ENCODE measurements around the gene C3orf20.

The C3orf20 gene

DNA sequence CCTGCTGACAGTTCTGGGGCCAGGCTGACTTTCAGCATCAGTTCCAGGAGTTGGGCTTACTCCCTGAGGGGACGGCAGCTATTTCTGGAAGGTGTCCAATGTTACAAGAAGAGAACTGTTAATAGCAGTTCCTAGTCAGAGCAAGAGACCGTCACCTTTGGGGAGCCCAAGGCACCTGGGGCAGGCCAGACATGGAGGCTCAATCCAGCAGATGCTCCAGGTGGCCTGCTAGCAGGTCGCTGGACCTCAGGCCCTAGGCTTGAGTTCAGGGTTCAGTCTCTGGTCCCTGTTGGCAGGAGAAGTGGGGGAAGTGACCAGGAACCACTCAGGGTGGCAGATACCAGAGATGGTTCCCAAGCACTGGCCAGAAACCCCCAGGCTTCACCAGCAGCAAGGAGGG lies 25.9 kb downstream of the C3orf20 start:
- no peak overlapping the region for H3K9ac ChIP-seq (ENCODE audit: low read depth, low read length)
- no peaks in the 10 kb centered on the region for H3K36me3 ChIP-seq (ENCODE audit: insufficient read depth, low read length)
- no peaks in the 10 kb centered on the region for H3K4me1 ChIP-seq (ENCODE audit: insufficient read depth, low read length)
- H3K9me3 ChIP-seq (ENCODE audit: control insufficient read depth, insufficient read depth, low read length), result no peaks in the 10 kb centered on the region

- no peak overlapping the region for H3K9ac ChIP-seq (ENCODE audit: low read depth, low read length)
- H3K9me3 ChIP-seq (ENCODE audit: control insufficient read depth, insufficient read depth, low read length), result no peaks in the 10 kb centered on the region
- no peaks in the 10 kb centered on the region for H3K4me1 ChIP-seq (ENCODE audit: insufficient read depth, low read length)
- no peaks in the 10 kb centered on the region for H3K36me3 ChIP-seq (ENCODE audit: insufficient read depth, low read length)
These were observed 26.7 kb downstream of the C3orf20 start for GRCh38 chr3:14701676-14702075.

- no peaks in the 10 kb centered on the region for H3K4me1 ChIP-seq (ENCODE audit: insufficient read depth, low read length)
- H3K9me3 ChIP-seq (ENCODE audit: control insufficient read depth, insufficient read depth, low read length), result no peaks in the 10 kb centered on the region
- H3K9ac ChIP-seq (ENCODE audit: low read depth, low read length), result no peak overlapping the region
- no peaks in the 10 kb centered on the region for H3K36me3 ChIP-seq (ENCODE audit: insufficient read depth, low read length)
These were observed 28.3 kb downstream of the C3orf20 start for GRCh38 chr3:14703128-14703750.

DNA sequence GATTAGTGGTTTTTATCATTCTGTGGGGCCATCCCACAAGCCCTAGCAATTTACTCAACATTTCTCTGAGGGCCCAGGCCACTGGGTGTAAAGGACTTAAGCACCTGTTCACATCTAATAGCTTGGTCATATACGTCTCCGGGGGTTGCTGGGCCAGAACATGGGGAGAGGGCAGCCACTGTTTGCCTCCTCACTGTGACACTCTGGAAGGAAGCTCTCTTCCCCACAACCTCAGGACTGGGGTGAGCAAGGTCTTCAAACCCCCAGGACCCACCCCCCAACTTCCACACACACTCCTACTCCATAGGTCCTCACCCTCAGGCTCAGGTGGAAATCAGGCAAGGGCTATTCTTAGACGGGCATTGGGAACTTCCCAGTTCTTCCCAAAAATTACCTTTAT lies 28.9 kb downstream of the C3orf20 start:
- Histone ChIP-seq H3K4me1 (ENCODE audit: insufficient read depth, low read length) (no peaks in the 10 kb centered on the region), H3K36me3 (ENCODE audit: insufficient read depth, low read length) (no peaks in the 10 kb centered on the region), H3K9me3 (ENCODE audit: control insufficient read depth, insufficient read depth, low read length) (no peaks in the 10 kb centered on the region), H3K9ac (ENCODE audit: low read depth, low read length) (no peak overlapping the region)

DNA sequence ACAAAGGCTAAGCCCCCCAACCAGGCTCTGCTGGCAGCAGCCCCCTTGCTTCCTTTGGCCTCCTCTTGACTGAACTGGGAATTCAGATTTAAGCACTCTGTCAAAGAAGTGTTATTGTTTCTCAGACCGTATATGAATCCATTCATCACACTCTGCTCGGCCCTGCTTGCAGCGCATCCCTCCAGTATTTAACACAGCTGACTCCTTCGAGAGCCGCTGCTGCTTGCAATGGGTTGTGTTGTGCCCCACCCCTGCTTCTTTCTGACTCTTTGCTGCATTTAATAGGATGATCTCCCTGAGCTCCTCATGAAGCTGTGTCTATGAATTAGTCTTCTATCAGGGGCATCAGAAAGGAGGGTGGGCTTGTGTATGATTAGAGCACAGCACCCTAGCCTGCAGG lies 31.2 kb downstream of the C3orf20 start:
- Histone ChIP-seq H3K36me3 (ENCODE audit: insufficient read depth, low read length) (no peaks in the 10 kb centered on the region), H3K9ac (ENCODE audit: low read depth, low read length) (no peak overlapping the region), H3K4me1 (ENCODE audit: insufficient read depth, low read length) (no peaks in the 10 kb centered on the region), H3K9me3 (ENCODE audit: control insufficient read depth, insufficient read depth, low read length) (no peaks in the 10 kb centered on the region)

DNA sequence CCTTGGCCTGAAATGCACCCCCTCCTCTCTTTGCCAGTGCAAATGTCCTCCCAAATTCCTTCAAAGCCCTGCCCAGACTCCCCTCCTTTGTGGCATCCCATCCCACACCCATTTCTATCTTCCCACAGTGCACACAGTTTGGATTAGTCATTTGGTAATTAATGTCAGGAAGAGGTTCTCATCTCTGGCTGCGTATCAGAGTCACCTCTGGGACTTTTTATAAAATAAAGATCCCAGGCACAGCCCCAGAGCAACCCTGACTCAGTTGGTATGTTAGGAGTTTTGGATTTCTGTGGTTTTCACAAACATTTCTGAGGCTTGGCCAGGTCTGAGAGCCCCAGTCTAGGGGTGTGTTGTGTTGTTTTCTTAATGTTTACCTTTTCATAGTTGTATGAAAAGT lies 41.6 kb downstream of the C3orf20 start:
- Histone ChIP-seq H3K4me1 (ENCODE audit: insufficient read depth, low read length) (no peaks in the 10 kb centered on the region), H3K9ac (ENCODE audit: low read depth, low read length) (no peak overlapping the region), H3K9me3 (ENCODE audit: control insufficient read depth, insufficient read depth, low read length) (no peaks in the 10 kb centered on the region), H3K36me3 (ENCODE audit: insufficient read depth, low read length) (no peaks in the 10 kb centered on the region)

GRCh38 chr3:14717307-14717706 lies 42.4 kb downstream of the C3orf20 start:
- H3K9me3 ChIP-seq (ENCODE audit: control insufficient read depth, insufficient read depth, low read length), result no peaks in the 10 kb centered on the region
- H3K9ac ChIP-seq (ENCODE audit: low read depth, low read length), result no peak overlapping the region
- no peaks in the 10 kb centered on the region for H3K36me3 ChIP-seq (ENCODE audit: insufficient read depth, low read length)
- no peaks in the 10 kb centered on the region for H3K4me1 ChIP-seq (ENCODE audit: insufficient read depth, low read length)

DNA sequence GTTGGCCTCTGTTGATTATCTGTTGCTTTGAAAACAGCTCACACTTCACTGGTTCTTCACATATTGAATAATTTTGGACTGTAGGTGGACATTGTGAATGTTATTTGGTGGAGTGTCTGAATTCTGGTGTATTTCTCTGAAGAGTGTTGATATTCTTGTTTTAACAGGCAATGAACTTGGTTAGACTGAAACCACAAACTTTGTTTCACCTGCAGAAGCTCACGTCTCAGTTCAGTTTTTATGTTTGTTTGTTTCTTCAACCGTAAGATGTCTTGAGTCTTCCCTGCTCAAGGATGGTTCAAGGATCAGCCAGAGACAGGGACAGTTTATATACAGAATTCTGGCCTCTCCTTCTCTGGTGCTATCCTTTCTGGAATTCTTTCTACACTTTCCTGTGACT lies 43.6 kb downstream of the C3orf20 start:
- Histone ChIP-seq H3K4me1 (ENCODE audit: insufficient read depth, low read length) (no peaks in the 10 kb centered on the region), H3K36me3 (ENCODE audit: insufficient read depth, low read length) (no peaks in the 10 kb centered on the region), H3K9ac (ENCODE audit: low read depth, low read length) (no peak overlapping the region), H3K9me3 (ENCODE audit: control insufficient read depth, insufficient read depth, low read length) (no peaks in the 10 kb centered on the region)

- Histone ChIP-seq H3K9ac (ENCODE audit: low read depth, low read length) (no peak overlapping the region), H3K36me3 (ENCODE audit: insufficient read depth, low read length) (no peaks in the 10 kb centered on the region), H3K9me3 (ENCODE audit: control insufficient read depth, insufficient read depth, low read length) (no peaks in the 10 kb centered on the region), H3K4me1 (ENCODE audit: insufficient read depth, low read length) (no peaks in the 10 kb centered on the region)
These were observed 44.1 kb downstream of the C3orf20 start for GRCh38 chr3:14719006-14719405.

- Histone ChIP-seq H3K9ac (ENCODE audit: low read depth, low read length) (no peak overlapping the region), H3K36me3 (ENCODE audit: insufficient read depth, low read length) (no peaks in the 10 kb centered on the region), H3K4me1 (ENCODE audit: insufficient read depth, low read length) (no peaks in the 10 kb centered on the region), H3K9me3 (ENCODE audit: control insufficient read depth, insufficient read depth, low read length) (no peaks in the 10 kb centered on the region)
These were observed 46.4 kb downstream of the C3orf20 start for GRCh38 chr3:14721126-14721864.

GRCh38 chr3:14725013-14725412 lies 50.1 kb downstream of the C3orf20 start:
- H3K36me3 ChIP-seq (ENCODE audit: insufficient read depth, low read length), result no peaks in the 10 kb centered on the region
- H3K9me3 ChIP-seq (ENCODE audit: control insufficient read depth, insufficient read depth, low read length), result no peaks in the 10 kb centered on the region
- no peak overlapping the region for H3K9ac ChIP-seq (ENCODE audit: low read depth, low read length)
- H3K4me1 ChIP-seq (ENCODE audit: insufficient read depth, low read length), result no peaks in the 10 kb centered on the region

- no peaks in the 10 kb centered on the region for H3K4me1 ChIP-seq (ENCODE audit: insufficient read depth, low read length)
- no peaks in the 10 kb centered on the region for H3K36me3 ChIP-seq (ENCODE audit: insufficient read depth, low read length)
- H3K9ac ChIP-seq (ENCODE audit: low read depth, low read length), result no peak overlapping the region
- no peaks in the 10 kb centered on the region for H3K9me3 ChIP-seq (ENCODE audit: control insufficient read depth, insufficient read depth, low read length)
These were observed 50.9 kb downstream of the C3orf20 start for GRCh38 chr3:14725564-14726440.

DNA sequence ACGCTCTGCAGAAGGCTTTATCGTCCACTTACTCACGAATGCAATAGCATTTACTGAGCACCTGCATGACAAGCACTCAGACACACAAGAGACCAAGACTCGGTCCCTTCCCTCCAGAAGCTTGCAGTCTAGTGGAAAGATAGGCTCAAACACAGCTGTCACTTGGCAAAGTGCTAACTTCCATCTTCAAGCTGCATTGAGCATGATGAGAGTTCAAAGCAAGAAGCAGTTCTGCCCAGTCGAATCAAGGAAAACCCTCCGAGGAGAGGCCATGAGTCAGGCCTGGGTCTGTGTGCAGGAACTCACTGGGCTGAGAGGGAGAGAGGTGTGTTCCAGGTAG lies 51.5 kb downstream of the C3orf20 start:
- no peak overlapping the region for H3K9ac ChIP-seq (ENCODE audit: low read depth, low read length)

GRCh38 chr3:14728113-14728512 lies 53.2 kb downstream of the C3orf20 start:
- no peak overlapping the region for H3K9ac ChIP-seq (ENCODE audit: low read depth, low read length)
- no peaks in the 10 kb centered on the region for H3K36me3 ChIP-seq (ENCODE audit: insufficient read depth, low read length)
- H3K4me1 ChIP-seq (ENCODE audit: insufficient read depth, low read length), result no peaks in the 10 kb centered on the region
- H3K9me3 ChIP-seq (ENCODE audit: control insufficient read depth, insufficient read depth, low read length), result no peaks in the 10 kb centered on the region

More for the DNA sequence above, 51.5 kb downstream of the C3orf20 start:
- no peaks in the 10 kb centered on the region for H3K4me1 ChIP-seq (ENCODE audit: insufficient read depth, low read length)
- H3K36me3 ChIP-seq (ENCODE audit: insufficient read depth, low read length), result no peaks in the 10 kb centered on the region
- H3K9me3 ChIP-seq (ENCODE audit: control insufficient read depth, insufficient read depth, low read length), result no peaks in the 10 kb centered on the region

All from ES-I3 (cell line).